Loucy (cell line): ENCODE results near the gene LKAAEAR1.
"Not testable (repeated sequence)": the region's sequence is repeated elsewhere in the genome, so short reads cannot be mapped to it uniquely, and the experiment has no call there.

ENCODE experiments used
- H2AFZ ChIP-seq: fragments of 200-600 bp; sonication (generic); 2 replicates; pipeline ENCODE4 v1.6.0; 2016; ENCODE audit warnings: antibody characterized with exemption, mild to moderate bottlenecking, low read length, moderate library complexity
- H3F3A ChIP-seq: fragments of 200-600 bp; 2 replicates; pipeline ENCODE4 v1.6.0; 2016; ENCODE audit warnings: antibody characterized with exemption, low read depth, mild to moderate bottlenecking
- H3K27me3 ChIP-seq: fragments of 200-600 bp; sonication (generic); 2 replicates; pipeline ENCODE4 v1.6.1; 2014; ENCODE audit warnings: low read length, mild to moderate bottlenecking; ENCODE audit not compliant: insufficient read depth, poor library complexity, severe bottlenecking
- H3K36me3 ChIP-seq: fragments of 200-600 bp; sonication (generic); 2 replicates; pipeline ENCODE4 v1.6.1; 2016; ENCODE audit warnings: low read length; ENCODE audit not compliant: insufficient read depth
- H3K4me1 ChIP-seq: fragments of 200-600 bp; sonication (generic); 2 replicates; pipeline ENCODE4 v1.5.1; 2014; ENCODE audit warnings: low read length, mild to moderate bottlenecking; ENCODE audit not compliant: insufficient read depth, poor library complexity, severe bottlenecking
- H3K4me2 ChIP-seq: fragments of 200-600 bp; sonication (generic); 2 replicates; pipeline ENCODE4 v1.6.0; 2014; ENCODE audit warnings: antibody characterized with exemption, low read length, low read depth, mild to moderate bottlenecking; ENCODE audit not compliant: poor library complexity, severe bottlenecking
- H3K4me3 ChIP-seq: fragments of 200-600 bp; sonication (generic); 2 replicates; pipeline ENCODE4 v1.5.1; 2014; ENCODE audit warnings: low read length, mild to moderate bottlenecking, mixed read lengths; ENCODE audit not compliant: poor library complexity, severe bottlenecking
- H3K79me2 ChIP-seq: fragments of 200-600 bp; sonication (generic); 2 replicates; pipeline ENCODE4 v1.6.1; 2014; ENCODE audit warnings: low read length; ENCODE audit not compliant: insufficient read depth
- H3K9ac ChIP-seq: fragments of 200-600 bp; sonication (generic); 2 replicates; pipeline ENCODE4 v1.6.0; 2014; ENCODE audit warnings: mild to moderate bottlenecking, low read depth, low read length, moderate library complexity; ENCODE audit not compliant: poor library complexity, severe bottlenecking
- H3K9me2 ChIP-seq: fragments of 200-600 bp; sonication (generic); replicated peaks from 2 replicates; pipeline ENCODE4 v1.6.1; 2016; ENCODE audit warnings: low read depth, low read length, mixed read lengths
- H3K9me3 ChIP-seq: fragments of 200-600 bp; sonication (generic); 2 replicates; pipeline ENCODE4 v1.6.1; 2014; ENCODE audit warnings: mild to moderate bottlenecking, antibody characterized with exemption, low read length, low read depth; ENCODE audit not compliant: insufficient read depth
- H4K20me1 ChIP-seq: fragments of 200-600 bp; sonication (generic); 2 replicates; pipeline ENCODE4 v1.6.0; 2014; ENCODE audit warnings: antibody characterized with exemption, low read length, mild to moderate bottlenecking; ENCODE audit not compliant: insufficient read depth, poor library complexity, severe bottlenecking
- EZH2phosphoT487 ChIP-seq: fragments of 200-600 bp; IDR thresholded peaks from 2 replicates; pipeline ENCODE4 v1.6.1; 2018; ENCODE audit warnings: antibody characterized with exemption, mild to moderate bottlenecking, moderate library complexity, borderline replicate concordance
- TF ChIP-seq, protein P1 (sequence below): fragments of 200-600 bp; sonication (generic); conservative IDR thresholded peaks from 2 replicates; pipeline ENCODE4 v1.5.1; 2014; ENCODE audit warnings: mild to moderate bottlenecking, antibody characterized with exemption, low read length

The LKAAEAR1 gene

DNA sequence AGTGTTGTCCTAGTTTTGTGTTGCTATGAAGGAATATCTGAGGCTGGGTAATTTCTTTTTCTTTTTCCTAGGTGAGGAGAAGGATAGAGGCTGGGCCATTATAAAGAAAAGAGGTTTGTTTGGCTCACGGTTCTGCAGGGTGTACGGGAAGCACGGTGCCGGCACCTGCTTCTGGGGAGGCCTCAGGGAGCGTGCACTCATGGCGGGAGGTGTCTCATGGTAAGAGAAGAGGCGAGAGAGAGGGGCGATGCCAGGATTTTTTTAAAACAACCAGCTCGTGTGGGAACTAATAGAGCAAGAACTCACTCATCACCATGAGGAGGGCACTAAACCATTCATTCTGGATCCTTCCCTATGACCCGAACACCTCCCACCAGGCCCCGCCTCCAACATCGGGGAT is 37.4 kb upstream of the LKAAEAR1 start:
- Histone ChIP-seq H3K27me3 (no peaks in the 10 kb centered on the region), H2AFZ (no peak overlapping the region), H4K20me1 (no peaks in the 10 kb centered on the region), H3K9me3 (no peaks in the 10 kb centered on the region), H3K9ac (no peak overlapping the region), H3K4me1 (peaks cover 9% of the 10 kb centered on the region), H3K4me3 (no peak overlapping the region), H3K9me2 (no peaks in the 10 kb centered on the region), H3K36me3 (no peaks in the 10 kb centered on the region), H3F3A (no peaks in the 10 kb centered on the region), H3K4me2 (no peak overlapping the region), H3K79me2 (no peaks in the 10 kb centered on the region)
- TF ChIP-seq EZH2phosphoT487 = no peak
- TF ChIP-seq, protein P1, sequence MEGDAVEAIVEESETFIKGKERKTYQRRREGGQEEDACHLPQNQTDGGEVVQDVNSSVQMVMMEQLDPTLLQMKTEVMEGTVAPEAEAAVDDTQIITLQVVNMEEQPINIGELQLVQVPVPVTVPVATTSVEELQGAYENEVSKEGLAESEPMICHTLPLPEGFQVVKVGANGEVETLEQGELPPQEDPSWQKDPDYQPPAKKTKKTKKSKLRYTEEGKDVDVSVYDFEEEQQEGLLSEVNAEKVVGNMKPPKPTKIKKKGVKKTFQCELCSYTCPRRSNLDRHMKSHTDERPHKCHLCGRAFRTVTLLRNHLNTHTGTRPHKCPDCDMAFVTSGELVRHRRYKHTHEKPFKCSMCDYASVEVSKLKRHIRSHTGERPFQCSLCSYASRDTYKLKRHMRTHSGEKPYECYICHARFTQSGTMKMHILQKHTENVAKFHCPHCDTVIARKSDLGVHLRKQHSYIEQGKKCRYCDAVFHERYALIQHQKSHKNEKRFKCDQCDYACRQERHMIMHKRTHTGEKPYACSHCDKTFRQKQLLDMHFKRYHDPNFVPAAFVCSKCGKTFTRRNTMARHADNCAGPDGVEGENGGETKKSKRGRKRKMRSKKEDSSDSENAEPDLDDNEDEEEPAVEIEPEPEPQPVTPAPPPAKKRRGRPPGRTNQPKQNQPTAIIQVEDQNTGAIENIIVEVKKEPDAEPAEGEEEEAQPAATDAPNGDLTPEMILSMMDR = no peak

DNA sequence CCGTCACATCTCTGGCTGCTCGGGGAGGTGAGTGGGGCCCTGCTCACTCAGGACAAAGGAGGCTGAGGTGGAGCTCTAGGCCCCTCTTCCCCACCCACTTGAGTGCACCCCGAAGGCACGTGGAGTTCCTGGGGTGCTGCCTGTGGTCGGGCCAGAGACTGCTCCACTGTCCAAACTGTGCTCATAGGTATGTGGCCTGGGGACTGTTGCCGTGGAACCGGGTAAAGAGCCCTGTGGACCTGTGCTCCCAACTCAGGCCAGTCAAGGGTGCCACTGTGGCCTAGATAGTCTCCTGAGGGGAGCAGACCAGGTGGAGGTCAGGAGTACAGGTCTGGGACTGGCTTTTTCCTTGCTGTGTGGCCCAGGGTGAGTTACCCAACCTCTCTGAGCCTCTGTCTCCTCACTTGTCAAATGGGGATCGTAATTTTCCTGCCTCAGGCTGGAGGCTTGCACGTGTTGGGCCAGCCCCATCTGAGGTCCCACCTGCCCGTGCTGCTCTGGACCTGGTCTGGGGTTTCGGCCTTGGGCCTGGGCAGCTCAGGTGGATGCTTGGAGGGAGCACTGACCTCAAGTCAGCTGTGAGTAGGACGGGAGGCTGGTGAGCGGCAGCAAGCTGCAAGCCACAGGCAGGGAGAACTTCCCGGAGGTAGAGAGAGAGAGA is 35.6 kb upstream of the LKAAEAR1 start:
- Histone ChIP-seq H2AFZ (peak overlapping the region; percentile 61; the same call in 1 of the 2 replicates), H3F3A (no peaks in the 10 kb centered on the region), H4K20me1 (no peaks in the 10 kb centered on the region), H3K9me3 (no peaks in the 10 kb centered on the region), H3K36me3 (no peaks in the 10 kb centered on the region), H3K79me2 (no peaks in the 10 kb centered on the region), H3K4me3 (peak overlapping the region; percentile 21), H3K9ac (peak overlapping the region; percentile 42), H3K27me3 (no peaks in the 10 kb centered on the region), H3K4me1 (peaks cover 9% of the 10 kb centered on the region), H3K4me2 (peak overlapping the region; percentile 71), H3K9me2 (no peaks in the 10 kb centered on the region)
- no peak for TF ChIP-seq EZH2phosphoT487
- TF ChIP-seq, protein P1 = no peak

DNA sequence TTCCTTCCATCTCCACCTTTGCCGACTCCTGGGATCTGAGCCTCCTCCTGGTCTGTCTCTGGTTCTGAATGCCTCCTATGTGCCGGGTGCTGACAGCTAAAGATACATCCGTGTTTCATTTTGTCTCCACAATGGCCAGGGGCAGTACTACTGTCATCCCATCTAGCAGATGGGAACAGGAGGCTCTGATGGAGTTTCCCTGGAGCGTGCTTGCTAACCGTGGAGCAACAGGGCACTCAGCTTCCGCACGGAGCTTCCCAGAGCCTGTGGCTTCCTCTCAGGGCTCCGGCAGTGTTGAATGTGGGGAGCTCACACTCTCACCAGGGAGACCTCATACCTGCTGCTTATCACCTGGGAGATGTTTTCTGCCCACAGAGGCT is 35.1 kb upstream of the LKAAEAR1 start:
- H3F3A ChIP-seq = no peaks in the 10 kb centered on the region
- no peaks in the 10 kb centered on the region for H3K79me2 ChIP-seq
- H3K9ac ChIP-seq = no peak overlapping the region
- H3K36me3 ChIP-seq = no peaks in the 10 kb centered on the region
- no peaks in the 10 kb centered on the region for H4K20me1 ChIP-seq
- TF ChIP-seq, protein P1 = no peak
- TF ChIP-seq EZH2phosphoT487 = no peak
- H3K4me1 ChIP-seq = peaks cover 9% of the 10 kb centered on the region
- H3K27me3 ChIP-seq = no peaks in the 10 kb centered on the region
- no peak overlapping the region for H3K4me2 ChIP-seq
- no peak overlapping the region for H2AFZ ChIP-seq
- no peaks in the 10 kb centered on the region for H3K9me2 ChIP-seq
- no peak overlapping the region for H3K4me3 ChIP-seq
- no peaks in the 10 kb centered on the region for H3K9me3 ChIP-seq

DNA sequence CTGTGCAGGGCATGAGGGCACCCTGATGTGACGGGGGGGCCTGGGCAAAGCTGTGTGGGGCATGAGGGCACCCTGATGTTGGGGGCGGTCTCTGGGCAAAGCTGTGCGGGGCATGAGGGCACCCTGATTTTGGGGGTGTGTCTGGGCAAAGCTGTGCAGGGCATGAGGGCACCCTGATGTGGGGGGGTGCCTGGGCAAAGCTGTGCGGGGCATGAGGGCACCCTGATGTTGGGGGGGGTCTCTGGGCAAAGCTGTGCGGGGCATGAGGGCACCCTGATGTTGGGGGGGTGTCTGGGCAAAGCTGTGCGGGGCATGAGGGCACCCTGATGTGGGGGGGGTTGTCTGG is 33.2 kb upstream of the LKAAEAR1 start:
- not testable (repeated sequence) for H3K36me3 ChIP-seq, H3K9ac ChIP-seq, H2AFZ ChIP-seq, H4K20me1 ChIP-seq, H3F3A ChIP-seq, H3K79me2 ChIP-seq, H3K9me3 ChIP-seq, H3K4me2 ChIP-seq, H3K27me3 ChIP-seq, H3K4me3 ChIP-seq, H3K4me1 ChIP-seq, H3K9me2 ChIP-seq
